HG02938 (cell line): ENCODE results near the gene CDK16.

ENCODE experiments used
- ATAC-seq: cut with Tn5 transposase; IDR thresholded peaks from one replicate; pipeline ENCODE4 v1.9.1; 2021; ENCODE audit warnings: mild to moderate bottlenecking, moderate library complexity; ENCODE audit not compliant: unreplicated experiment

CDK16 gene

DNA sequence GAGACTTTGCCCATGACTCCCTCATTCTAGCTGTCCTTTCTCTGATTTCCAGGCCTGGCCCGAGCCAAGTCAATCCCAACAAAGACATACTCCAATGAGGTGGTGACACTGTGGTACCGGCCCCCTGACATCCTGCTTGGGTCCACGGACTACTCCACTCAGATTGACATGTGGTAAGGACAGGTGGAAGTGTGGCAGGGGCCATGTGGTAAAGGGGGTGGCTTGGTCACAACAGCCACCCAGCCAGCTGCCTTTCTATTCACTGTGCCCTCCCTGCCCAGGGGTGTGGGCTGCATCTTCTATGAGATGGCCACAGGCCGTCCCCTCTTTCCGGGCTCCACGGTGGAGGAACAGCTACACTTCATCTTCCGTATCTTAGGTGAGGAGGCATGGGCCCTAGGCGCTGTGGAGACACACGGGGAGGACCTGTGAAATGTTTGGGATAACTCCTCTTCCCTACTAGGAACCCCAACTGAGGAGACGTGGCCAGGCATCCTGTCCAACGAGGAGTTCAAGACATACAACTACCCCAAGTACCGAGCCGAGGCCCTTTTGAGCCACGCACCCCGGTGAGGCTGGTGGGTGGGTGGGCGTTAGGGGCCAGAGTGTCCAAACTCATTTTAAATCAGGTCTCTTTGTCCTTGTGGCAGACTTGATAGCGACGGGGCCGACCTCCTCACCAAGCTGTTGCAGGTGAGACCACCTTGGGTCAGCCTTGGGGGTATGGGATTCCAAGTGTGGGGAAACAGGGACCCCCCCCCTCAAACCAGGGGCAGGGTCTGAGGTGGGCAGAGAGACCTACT lies 8.3 kb downstream of the CDK16 start:
- no peak for ATAC-seq

DNA sequence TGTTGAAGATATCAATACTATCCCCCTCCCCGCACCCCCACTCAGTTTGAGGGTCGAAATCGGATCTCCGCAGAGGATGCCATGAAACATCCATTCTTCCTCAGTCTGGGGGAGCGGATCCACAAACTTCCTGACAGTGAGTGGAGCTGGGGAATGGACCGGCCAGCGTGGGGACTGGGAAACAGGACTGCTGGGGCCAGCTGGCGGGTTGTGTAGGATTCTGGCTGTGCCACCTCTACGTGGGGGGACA lies 8.8 kb downstream of the CDK16 start:
- ATAC-seq, result no peak

DNA sequence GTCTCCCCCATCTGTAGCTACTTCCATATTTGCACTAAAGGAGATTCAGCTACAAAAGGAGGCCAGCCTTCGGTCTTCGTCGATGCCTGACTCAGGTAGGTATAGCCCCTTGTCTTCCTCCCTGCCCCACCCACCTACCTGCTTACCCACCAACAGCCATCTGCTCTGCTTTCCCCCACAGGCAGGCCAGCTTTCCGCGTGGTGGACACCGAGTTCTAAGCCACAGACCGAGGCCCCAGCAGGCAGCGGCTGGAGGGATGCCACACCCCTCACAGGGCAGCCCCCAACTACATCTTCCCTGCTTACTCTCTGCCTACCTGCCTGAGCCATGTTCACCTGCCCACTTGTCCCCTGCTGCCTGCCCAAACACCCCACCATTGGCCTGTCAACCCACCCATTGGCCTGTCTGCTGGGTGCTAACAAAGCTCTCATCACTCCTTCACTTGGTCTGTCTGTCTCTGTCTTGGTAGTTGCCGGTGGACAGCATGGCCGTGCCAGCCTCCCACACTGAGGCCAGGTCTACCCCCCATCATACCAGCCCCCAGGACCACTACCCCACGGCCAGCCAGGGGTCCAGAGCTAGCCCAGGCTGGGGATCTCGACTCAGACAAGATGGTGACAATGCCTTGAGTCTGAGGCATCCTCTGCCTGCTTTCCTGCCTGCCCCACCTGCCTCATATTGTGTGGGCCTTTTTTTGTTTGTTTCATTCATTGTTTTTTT lies 10.2 kb downstream of the CDK16 start:
- ATAC-seq, result no peak

DNA sequence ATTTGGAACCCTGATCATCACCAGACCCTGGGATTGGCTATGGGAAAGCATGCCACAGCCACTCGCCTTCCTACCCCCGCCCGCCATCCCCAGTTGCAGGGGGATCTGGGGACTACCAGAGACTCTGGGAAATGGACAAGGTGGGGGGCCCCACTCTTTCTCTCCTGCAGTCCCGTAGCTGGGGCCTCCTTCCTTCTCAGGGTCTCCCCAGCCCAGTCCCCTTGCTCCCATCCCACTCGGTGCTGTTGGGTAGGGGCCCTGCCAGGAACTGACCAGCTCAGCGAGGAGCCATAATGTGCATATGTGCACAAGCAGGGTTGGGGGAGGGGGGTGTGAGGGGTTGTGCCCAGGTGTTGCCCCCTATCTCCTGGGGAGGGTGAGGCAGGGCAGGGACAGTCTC lies 10.9 kb downstream of the CDK16 start:
- ATAC-seq, result no peak

DNA sequence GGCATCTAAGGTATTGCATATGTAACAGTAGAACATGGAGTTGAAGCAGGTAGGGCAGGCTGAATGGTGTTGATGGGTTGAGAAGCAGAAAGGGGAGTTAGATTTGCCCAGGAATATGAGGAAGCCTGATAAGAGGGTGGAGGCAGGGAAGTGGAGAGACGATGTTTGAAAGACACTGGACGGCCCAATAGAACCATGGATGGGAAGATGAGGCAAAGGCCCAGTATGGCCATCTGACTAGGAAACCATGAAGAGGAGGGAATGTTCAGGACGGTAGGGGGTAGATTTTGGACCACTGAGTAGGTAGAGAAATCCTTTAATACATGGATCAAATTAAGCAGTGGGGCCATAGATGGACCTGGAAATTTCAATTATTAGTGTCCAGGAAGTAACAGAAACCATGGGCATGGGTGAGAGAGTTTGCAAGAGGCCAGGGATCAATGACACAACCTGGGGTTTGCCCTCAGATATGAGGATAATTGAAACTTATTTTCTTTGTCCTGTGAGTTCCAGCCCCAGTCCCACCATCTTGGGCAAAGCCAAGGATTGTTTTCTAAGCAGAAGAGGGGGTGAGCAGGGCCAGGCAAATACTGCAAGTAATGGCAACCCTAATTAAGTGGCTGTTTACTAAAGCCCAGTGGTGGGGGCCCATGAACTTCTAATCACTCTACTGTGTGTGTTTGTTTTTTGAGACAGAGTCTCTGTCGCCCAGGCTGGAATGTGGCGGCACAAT lies 11.8 kb downstream of the CDK16 start:
- no peak for ATAC-seq

DNA sequence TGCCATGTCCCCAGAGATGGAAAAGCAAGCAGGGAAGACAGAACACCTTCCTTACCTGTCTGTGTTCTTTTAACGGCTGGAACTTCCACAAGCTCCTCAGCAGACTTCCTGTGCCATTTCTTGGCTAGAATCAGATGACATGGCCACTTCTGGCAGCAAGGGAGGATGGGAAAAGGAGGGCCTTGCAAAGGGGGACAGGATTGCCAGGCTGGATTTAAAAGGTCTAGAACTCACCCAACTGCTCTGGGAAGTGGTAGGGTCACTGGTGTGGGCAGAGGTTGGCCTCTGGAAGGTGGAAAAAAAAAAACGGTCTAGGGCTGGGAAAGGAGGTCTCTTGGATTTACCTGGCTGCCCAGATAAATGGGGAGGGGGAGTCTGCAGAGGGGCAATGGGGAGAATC lies 12.7 kb downstream of the CDK16 start:
- ATAC-seq, result no peak

DNA sequence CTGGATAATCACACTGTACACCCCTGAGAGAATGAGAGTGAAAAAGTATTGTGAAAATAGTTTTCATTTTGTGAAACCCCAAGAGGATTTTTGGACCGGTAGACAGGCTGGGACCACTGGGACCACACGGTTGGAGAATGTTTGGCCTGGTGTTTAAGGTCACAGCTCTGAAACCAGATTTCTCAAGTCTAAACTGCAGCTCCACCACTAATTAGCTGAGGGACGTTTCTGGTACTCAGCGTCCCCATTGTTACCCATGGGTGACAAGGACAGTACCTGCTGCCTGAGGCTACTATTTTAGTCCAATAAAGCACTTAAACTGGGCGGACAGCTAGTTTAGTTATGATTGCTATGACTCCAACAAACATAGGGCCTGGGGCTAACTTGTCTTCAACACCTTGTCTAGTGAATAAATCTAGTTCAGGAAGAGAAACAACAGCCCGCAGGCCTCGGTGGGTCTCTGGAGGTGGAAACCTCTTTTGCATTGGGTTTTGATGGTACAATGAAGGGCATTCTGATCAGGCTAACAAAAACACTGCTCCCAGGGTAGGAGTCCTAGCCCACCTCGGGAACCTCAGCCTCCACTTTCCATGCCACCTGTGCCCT lies 13.8 kb downstream of the CDK16 start:
- ATAC-seq, result no peak

DNA sequence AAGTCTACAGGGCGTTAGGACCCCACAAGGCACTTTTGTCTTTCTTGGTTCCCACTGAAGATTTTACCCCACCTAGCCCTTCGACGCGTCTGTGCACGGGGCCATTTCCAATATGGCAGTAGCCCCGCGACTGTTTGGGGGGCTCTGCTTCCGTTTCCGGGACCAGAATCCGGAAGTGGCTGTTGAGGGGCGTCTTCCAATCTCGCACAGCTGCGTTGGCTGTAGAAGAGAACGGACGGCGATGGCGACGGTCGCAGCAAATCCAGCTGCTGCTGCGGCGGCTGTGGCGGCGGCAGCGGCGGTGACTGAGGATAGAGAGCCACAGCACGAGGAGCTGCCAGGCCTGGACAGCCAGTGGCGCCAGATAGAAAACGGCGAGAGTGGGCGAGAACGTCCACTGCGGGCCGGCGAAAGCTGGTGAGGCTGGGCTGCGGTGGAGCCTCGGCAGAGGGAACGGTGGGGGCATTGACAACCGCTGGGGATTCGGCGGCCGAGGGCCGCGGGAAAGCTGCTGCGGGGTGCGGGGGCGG lies 14.4 kb downstream of the CDK16 start, which contains the start of gene USP11:
TSS of gene USP11 (plus strand) at position 207 of the 530 bp plus-strand sequence. CDS start at position 242, 35 bp downstream.
- ATAC-seq, result peak; percentile 25

DNA sequence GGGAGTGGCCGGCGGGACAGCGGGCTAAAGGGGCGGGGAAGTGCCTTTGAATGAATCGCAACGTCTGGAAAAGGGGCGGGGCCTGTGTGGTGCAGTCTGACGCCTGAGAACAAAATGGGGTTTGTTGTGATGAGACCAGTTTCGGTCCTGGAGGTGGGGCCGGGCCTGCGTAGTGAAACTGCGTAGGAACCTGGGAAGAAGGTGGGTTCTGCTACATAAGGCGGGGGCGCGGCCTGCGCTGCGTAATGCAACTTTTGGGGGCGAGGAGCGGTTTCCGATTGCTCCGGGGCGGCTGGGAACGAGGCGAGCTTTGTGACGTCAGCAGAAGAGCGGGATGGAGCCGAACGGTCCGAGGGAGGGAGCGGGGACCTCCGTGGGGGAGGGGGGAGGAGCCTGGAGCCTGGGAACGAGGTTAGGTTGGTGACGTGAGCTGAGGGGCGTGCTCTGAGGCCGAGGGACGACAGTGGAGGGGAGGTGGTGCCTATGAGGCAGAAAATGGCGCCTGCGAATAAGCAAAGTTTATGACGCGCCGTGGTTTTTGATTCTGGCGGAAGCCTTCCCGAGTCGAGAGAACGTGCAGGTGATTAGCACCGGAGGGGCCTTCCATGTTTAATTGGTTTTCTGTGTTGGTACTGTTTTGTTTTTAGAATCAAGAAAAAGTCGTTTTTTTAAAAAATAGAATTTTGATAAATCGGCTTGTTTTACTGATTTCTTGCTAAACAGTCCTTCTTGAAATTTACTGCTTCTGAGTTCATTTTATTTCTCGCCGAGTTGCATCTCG lies 15.0 kb downstream of the CDK16 start:
- ATAC-seq, result peak; percentile 84

DNA sequence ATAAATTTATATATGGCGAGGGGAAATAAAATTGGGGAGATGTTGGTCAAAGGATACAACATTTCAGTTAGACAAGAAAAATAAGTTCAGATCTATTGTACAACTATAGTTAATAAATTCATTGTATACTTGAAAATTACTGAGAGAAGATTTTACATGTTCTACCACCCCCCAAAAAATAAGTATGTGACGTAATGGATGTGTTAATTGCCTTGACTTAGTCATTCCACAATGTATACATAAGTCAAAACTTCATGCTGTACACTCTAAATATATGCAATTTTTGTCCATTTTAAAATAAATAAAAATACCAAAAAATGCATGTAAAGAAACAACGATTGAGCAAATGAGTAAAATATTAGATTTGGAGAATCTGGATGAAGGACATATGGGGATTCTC lies 16.1 kb downstream of the CDK16 start:
- no peak for ATAC-seq

DNA sequence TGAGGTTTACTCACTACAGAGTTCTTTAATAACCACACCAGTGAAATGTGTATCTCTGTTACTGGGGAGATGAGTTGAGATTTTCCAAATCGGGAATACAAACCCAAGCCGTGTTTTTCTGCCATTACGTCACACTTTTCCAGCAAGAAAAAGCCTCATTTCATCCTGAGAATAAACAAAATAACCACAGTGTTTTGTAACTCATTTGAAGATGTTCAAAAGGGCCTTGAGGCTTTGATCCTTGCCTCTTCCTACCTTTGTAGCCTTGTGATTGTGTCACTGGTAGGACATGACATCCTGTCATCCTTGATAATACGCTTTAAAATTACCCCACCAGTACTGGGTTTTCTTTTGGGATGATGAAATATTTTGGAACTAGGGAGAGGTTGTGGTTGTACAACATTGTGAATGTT lies 17.2 kb downstream of the CDK16 start:
- no peak for ATAC-seq

DNA sequence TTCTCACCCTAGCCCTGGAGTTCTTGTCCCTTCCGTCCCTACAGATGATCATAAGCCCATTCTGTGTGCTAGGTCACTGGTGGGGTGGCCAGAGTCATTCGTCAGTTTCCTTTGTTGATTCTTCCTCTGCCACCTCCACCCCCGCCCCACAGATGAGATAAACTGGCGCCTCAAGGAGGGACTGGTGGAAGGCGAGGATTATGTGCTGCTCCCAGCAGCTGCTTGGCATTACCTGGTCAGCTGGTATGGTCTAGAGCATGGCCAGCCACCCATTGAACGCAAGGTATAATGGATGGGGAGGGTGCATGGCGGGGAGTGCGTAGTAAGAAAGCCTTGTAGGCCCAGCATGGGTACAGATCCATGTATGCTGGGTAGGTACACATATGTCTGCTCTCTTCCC lies 20.7 kb downstream of the CDK16 start:
- ATAC-seq, result no peak

DNA sequence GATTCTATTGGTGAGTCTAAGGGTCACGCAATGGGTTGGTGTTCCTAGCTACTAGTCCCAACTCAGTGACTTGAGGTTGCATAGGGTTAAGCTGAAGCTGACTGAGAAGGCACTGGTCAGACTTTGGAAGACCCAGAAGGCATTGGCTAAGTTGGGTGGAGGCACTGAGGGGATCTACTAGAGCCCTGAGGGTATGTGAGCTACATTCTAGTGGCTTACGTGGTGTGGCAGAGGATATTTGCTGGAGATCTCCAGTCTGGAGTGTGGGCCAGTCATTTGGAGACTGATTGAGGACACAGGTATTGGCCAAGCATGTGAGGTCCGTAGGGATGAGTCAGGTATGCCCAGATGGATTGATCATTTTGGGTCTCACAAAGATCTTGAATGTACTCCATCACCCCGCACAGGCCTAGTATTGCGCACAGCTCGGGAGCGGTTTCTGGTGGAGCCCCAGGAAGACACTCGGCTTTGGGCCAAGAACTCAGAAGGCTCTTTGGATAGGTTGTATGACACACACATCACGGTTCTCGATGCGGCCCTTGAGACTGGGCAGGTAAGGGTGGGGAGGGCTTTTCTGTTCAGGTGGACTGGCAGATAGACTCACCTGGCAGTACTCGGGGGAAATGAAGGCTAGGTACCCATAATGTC lies 21.5 kb downstream of the CDK16 start:
- no peak for ATAC-seq

DNA sequence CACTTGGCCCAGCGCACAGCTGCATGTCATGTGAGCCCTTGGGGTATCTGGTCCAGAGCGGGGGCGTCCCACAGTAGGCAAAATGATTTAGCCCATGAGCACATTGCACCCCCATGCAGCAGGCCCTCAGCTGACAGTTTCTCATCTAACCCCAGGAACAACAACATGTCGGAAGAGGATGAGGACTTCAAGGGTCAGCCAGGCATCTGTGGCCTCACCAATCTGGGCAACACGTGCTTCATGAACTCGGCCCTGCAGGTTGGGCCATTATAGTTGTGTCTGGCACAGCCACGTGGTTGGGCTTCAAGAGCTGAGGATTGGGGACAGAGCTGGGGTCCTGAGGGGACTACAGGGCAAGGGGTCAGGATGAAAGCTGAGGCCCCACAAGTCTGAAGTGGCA lies 22.1 kb downstream of the CDK16 start:
- ATAC-seq, result no peak

DNA sequence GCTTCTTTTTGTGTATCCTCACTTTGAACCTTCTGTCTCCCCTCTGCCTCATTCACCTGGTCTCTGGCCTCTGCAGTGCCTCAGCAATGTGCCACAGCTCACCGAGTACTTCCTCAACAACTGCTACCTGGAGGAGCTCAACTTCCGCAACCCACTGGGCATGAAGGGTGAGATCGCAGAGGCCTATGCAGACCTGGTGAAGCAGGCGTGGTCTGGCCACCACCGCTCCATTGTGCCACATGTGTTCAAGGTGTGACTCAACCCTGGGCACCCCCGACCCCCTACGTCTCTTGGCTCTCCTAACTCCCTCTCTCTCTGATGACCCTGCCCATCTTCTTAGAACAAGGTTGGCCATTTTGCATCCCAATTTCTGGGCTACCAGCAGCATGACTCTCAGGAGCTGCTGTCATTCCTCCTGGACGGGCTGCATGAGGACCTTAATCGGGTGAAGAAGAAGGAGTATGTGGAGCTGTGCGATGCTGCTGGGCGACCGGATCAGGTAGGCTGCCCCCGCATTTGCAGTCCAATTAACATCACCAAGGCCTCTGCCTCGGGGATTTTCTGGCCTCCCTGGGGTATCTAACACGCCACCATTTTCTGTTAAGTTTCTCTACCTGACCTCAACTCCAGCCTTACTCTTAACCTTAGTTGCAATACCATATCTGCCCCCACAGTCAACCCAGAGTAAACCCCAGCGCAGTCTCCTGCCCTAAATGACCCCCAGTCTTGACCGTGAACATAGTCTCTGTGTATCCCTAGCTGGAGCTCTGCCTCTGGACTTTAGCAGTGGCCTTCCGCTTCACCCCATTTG lies 22.9 kb downstream of the CDK16 start:
- ATAC-seq, result no peak

DNA sequence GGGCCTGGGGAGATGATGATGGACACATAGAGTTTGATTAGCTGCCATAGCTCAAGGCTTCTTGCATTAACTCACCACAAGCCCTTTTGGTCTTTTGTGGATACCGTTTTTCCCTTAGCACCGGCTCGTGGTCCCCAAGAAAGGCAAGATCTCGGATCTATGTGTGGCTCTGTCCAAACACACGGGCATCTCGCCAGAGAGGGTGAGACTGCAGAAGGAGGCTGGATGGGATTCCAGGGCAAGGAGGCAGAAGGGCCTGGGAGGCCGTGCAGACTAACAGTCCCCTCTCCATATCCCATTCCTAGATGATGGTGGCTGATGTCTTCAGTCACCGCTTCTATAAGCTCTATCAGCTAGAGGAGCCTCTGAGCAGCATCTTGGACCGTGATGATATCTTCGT lies 23.8 kb downstream of the CDK16 start:
- no peak for ATAC-seq

DNA sequence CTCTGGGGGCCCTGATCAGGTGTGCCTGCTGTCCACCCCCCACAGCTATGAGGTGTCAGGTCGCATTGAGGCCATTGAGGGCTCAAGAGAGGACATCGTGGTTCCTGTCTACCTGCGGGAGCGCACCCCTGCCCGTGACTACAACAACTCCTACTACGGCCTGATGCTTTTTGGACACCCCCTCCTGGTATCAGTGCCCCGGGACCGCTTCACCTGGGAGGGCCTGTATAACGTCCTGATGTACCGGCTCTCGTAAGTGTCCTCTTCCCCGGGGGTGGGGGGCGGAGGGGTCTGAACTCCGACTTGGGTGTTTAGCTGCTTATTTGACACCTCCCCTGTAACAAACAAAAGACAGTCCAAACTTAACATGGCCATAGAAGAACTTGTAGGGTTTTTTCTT lies 24.9 kb downstream of the CDK16 start:
- no peak for ATAC-seq

DNA sequence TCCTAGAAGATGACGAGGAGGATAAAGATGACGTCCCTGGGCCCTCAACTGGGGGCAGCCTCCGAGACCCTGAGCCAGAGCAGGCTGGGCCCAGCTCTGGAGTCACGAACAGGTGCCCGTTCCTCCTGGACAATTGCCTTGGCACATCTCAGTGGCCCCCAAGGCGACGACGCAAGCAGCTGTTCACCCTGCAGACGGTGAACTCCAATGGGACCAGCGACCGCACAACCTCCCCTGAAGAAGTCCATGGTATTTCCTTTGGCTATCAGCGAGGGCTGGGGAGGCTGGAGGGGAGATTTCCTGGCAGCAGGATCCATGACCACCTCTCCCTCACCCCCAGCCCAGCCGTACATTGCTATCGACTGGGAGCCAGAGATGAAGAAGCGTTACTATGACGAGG lies 26.2 kb downstream of the CDK16 start:
- ATAC-seq, result no peak

DNA sequence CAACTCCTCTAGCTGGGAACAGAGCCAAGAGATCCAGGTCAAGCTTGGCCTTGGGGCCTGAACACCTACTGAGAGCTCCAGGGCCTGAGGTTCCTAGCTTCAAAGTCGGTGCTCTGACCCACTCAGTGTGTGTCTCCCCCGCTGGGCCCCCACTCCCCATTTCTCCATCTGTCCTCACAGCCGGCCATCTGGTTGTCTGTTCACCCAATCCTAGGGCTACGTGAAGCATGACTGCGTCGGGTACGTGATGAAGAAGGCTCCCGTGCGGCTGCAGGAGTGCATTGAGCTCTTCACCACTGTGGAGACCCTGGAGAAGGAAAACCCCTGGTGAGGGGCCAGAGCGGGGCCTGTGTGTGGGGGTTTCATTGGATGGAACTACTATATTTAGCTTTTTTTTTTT lies 26.7 kb downstream of the CDK16 start:
- ATAC-seq, result no peak
